ENCODE results near the gene GALM.
"Not testable (repeated sequence)": the region's sequence is repeated elsewhere in the genome, so short reads cannot be mapped to it uniquely, and the experiment has no call there.

GALM gene

GRCh38 chr2:38683766-38684165 lies 17.9 kb downstream of the GALM start:
- DNase-seq: no peak

GRCh38 chr2:38685116-38685735 lies 19.3 kb downstream of the GALM start:
- no peak for DNase-seq

GRCh38 chr2:38690499-38691420 lies 24.8 kb downstream of the GALM start:
- no peak for DNase-seq

- DNase-seq: no peak
Observed at GRCh38 chr2:38691994-38692393, 26.1 kb downstream of the GALM start.

- DNase-seq: no peak
Observed at GRCh38 chr2:38692636-38693318, 26.9 kb downstream of the GALM start.

- no peak for DNase-seq
Observed at GRCh38 chr2:38697116-38697840, 31.4 kb downstream of the GALM start.

- DNase-seq: no peak
Observed at GRCh38 chr2:38698467-38699003, 32.6 kb downstream of the GALM start.

GRCh38 chr2:38700113-38700785 lies 34.3 kb downstream of the GALM start:
- no peak for DNase-seq

- DNase-seq: no peak
Observed at GRCh38 chr2:38700881-38701458, 35.1 kb downstream of the GALM start.

GRCh38 chr2:38701542-38701941 lies 35.6 kb downstream of the GALM start:
- DNase-seq: no peak

GRCh38 chr2:38702413-38702812 lies 36.5 kb downstream of the GALM start:
- no peak for DNase-seq

- DNase-seq: not testable (repeated sequence)
Observed at GRCh38 chr2:38703336-38703735, 37.4 kb downstream of the GALM start.

- DNase-seq: no peak
Observed at GRCh38 chr2:38704664-38705063, 38.8 kb downstream of the GALM start.

- DNase-seq: no peak
Observed at GRCh38 chr2:38706846-38707345, 41.0 kb downstream of the GALM start.

GRCh38 chr2:38708491-38708890 lies 42.6 kb downstream of the GALM start:
- not testable (repeated sequence) for DNase-seq

GRCh38 chr2:38708900-38709566 lies 43.1 kb downstream of the GALM start:
- DNase-seq: no peak

GRCh38 chr2:38709567-38710194 lies 43.8 kb downstream of the GALM start:
- no peak for DNase-seq

GRCh38 chr2:38711558-38711957 lies 45.6 kb downstream of the GALM start:
- DNase-seq: no peak

- DNase-seq: no peak
Observed at GRCh38 chr2:38712413-38712812, 46.5 kb downstream of the GALM start.

- no peak for DNase-seq
Observed at GRCh38 chr2:38712871-38713270, 47.0 kb downstream of the GALM start.

All from NCI-H2081 (cell line).